A549 (cell line): ENCODE measurements around the gene MAGOH. TPM values are rescaled to one million over a fixed set of nuclear protein-coding genes. Genes with fewer than 3 reads are reported as not detected.

Source experiments
- ATAC-seq, 2 experiments: fragments of 200-7000 bp in 1 of 2; fragments of >200 bp in 1 of 2; cut with Nextera tagmentation in 1 of 2; cut with Tn5 transposase in 1 of 2; 3 replicates each; pipeline versions ENCODE4 v1.8.0 to v1.9.1; 2018 to 2020; ENCODE audit warnings: mild to moderate bottlenecking in 1 of 2, moderate library complexity in 1 of 2
- CTCF ChIA-PET: fragments of 300-600 bp; sonication (Branson Sonifier 250); formaldehyde crosslinking; extraction: SDS; loops from one replicate; lab custom pipeline; 2021; ENCODE audit warnings: antibody characterized with exemption, inconsistent platforms; lab: Yijun Ruan, JAX
- POLR2A ChIA-PET: fragments of 350-600 bp; formaldehyde crosslinking; extraction: SDS; loops from one replicate; lab custom pipeline; 2021; ENCODE audit warnings: antibody characterized with exemption, inconsistent platforms; lab: Yijun Ruan, JAX
- DNase-seq, 2 experiments: peaks; one replicate each; pipeline versions ENCODE4 v3.0.0 to v3.0.0-alpha.2; 2011 to 2016; ENCODE audit warnings: low read depth in 1 of 2, low spot score in 1 of 2
- FAIRE-seq: peaks from 2 replicates; lab custom pipeline; 2011; peaks lifted over from hg19 to GRCh38; lab: Jason Lieb, UNC
- H3K27ac ChIP-seq, 2 experiments: fragments of >200 bp; sonication (Bioruptor Twin); formaldehyde crosslinking; 3 replicates each; pipeline ENCODE4 v1.5.1; 2016 to 2017
- H3K4me1 ChIP-seq: fragments of >200 bp; sonication (Bioruptor Twin); formaldehyde crosslinking; 3 replicates; pipeline ENCODE4 v1.6.1; 2016
- H3K4me2 ChIP-seq: fragments of >200 bp; sonication (Bioruptor Twin); formaldehyde crosslinking; 3 replicates; pipeline ENCODE4 v1.6.1; 2016
- H3K4me3 ChIP-seq: fragments of >200 bp; sonication (Bioruptor Twin); formaldehyde crosslinking; 3 replicates; pipeline ENCODE4 v1.5.1; 2016
- H3K9me3 ChIP-seq: fragments of >200 bp; sonication (Bioruptor Twin); formaldehyde crosslinking; 3 replicates; pipeline ENCODE4 v1.6.1; 2016
- BHLHE40 ChIP-seq: IDR thresholded peaks from 2 replicates; pipeline ENCODE4 v1.6.1; 2012; ENCODE audit warnings: low read depth, low read length, inconsistent platforms
- CBX8 ChIP-seq: fragments of 200-600 bp; sonication (generic); IDR thresholded peaks from 2 replicates; pipeline ENCODE4 v1.6.1; 2016
- EHF ChIP-seq: fragments of 250-450 bp; sonication (Bioruptor Pico); IDR thresholded peaks from 2 replicates; pipeline ENCODE4 v1.5.0; 2020; ENCODE audit warnings: mild to moderate bottlenecking
- HEYL ChIP-seq: fragments of 250-450 bp; sonication (Bioruptor Pico); IDR thresholded peaks from 2 replicates; pipeline ENCODE4 v1.8.0; 2021; ENCODE audit warnings: mild to moderate bottlenecking, moderate library complexity
- HOXA7 ChIP-seq: fragments of 250-450 bp; sonication (Bioruptor Pico); IDR thresholded peaks from 2 replicates; pipeline ENCODE4 v1.5.0; 2020; ENCODE audit warnings: mild to moderate bottlenecking, moderate library complexity
- HOXB13 ChIP-seq: fragments of 250-450 bp; sonication (Bioruptor Pico); IDR thresholded peaks from 2 replicates; pipeline ENCODE4 v1.5.0; 2020; ENCODE audit warnings: low read depth, mild to moderate bottlenecking, moderate library complexity
- KDM1A ChIP-seq: fragments of 200-600 bp; sonication (generic); IDR thresholded peaks from 2 replicates; pipeline ENCODE4 v1.6.1; 2016; ENCODE audit warnings: low read depth, mild to moderate bottlenecking
- KDM5A ChIP-seq: fragments of 200-600 bp; sonication (generic); IDR thresholded peaks from 2 replicates; pipeline ENCODE4 v1.6.1; 2016; ENCODE audit warnings: antibody characterized with exemption, mild to moderate bottlenecking
- MAFK ChIP-seq: fragments of 450-650 bp; IDR thresholded peaks from 2 replicates; pipeline ENCODE4 v1.6.1; 2014; ENCODE audit not compliant: partially characterized antibody
- MAZ ChIP-seq: fragments of 150-350 bp; IDR thresholded peaks from 2 replicates; pipeline ENCODE4 v1.6.1; 2014; ENCODE audit warnings: antibody characterized with exemption, low read depth, low read length, borderline replicate concordance
- MYC ChIP-seq: IDR thresholded peaks from 2 replicates; pipeline ENCODE4 v1.6.1; 2012; ENCODE audit warnings: mild to moderate bottlenecking, inconsistent platforms, low read length, improper control_type of control experiment, borderline replicate concordance
- NFE2L2 ChIP-seq: fragments of 150-350 bp; conservative IDR thresholded peaks from 2 replicates; pipeline ENCODE4 v1.6.1; 2014; ENCODE audit warnings: low read length
- PHF8 ChIP-seq: fragments of 200-600 bp; sonication (generic); IDR thresholded peaks from 2 replicates; pipeline ENCODE4 v1.6.1; 2016; ENCODE audit warnings: low read depth, mild to moderate bottlenecking, antibody characterized with exemption, moderate library complexity, borderline replicate concordance
- RARB ChIP-seq: fragments of 250-450 bp; sonication (Bioruptor Pico); IDR thresholded peaks from 2 replicates; pipeline ENCODE4 v1.8.0; 2021; ENCODE audit warnings: mild to moderate bottlenecking, moderate library complexity
- RCOR1 ChIP-seq: fragments of 150-350 bp; IDR thresholded peaks from 2 replicates; pipeline ENCODE4 v1.6.1; 2014; ENCODE audit warnings: antibody characterized with exemption, low read length, low read depth
- SMC3 ChIP-seq: fragments of >200 bp; sonication (Bioruptor Twin); formaldehyde crosslinking; IDR thresholded peaks from 3 replicates; pipeline ENCODE4 v1.6.1; 2018; ENCODE audit warnings: inconsistent platforms
- SREBF2 ChIP-seq: fragments of 450-650 bp; IDR thresholded peaks from 2 replicates; pipeline ENCODE4 v1.6.1; 2014; ENCODE audit warnings: mild to moderate bottlenecking, moderate library complexity
- TFCP2L1 ChIP-seq: fragments of 250-450 bp; sonication (Bioruptor Pico); IDR thresholded peaks from 2 replicates; pipeline ENCODE4 v1.5.0; 2021; ENCODE audit warnings: mild to moderate bottlenecking
- ZC3H11A ChIP-seq: fragments of 450-650 bp; IDR thresholded peaks from 2 replicates; pipeline ENCODE4 v1.6.1; 2014; ENCODE audit warnings: antibody characterized with exemption, mild to moderate bottlenecking
- ZFP36 ChIP-seq: fragments of 450-650 bp; IDR thresholded peaks from 2 replicates; pipeline ENCODE4 v1.6.1; 2014; ENCODE audit warnings: borderline replicate concordance; ENCODE audit not compliant: partially characterized antibody
- ZNF302 ChIP-seq: fragments of 250-450 bp; sonication (Bioruptor Pico); IDR thresholded peaks from 2 replicates; pipeline ENCODE4 v1.9.0; 2021; ENCODE audit warnings: inconsistent platforms, mild to moderate bottlenecking, moderate library complexity
- WGBS: methylation state at CpG from one replicate; pipeline ENCODE4 v1.1.6; 2017; ENCODE audit errors: missing lambda C conversion rate; 5-methylcytosine and 5-hydroxymethylcytosine counted together
- polyA plus RNA-seq, 4 experiments: library from polyadenylated mRNA; depleted of rRNA in 3 of 4; stranded (reverse); fragments of >200 nt; fragmentation: RNase III in 1 of 4; extraction: RNeasy Plus Mini Kit Qiagen cat#74134 plus additional on column Dnase treatment in 1 of 4; gene quantifications; 2 replicates in 3 of 4; 3 replicates in 1 of 4; pipeline ENCODE4 v1.2.3, GENCODE V29; 2011 to 2017
- TF ChIP-seq, protein P1 (sequence below): fragments of >200 bp; sonication (Bioruptor Twin); formaldehyde crosslinking; IDR thresholded peaks from 3 replicates; pipeline ENCODE4 v1.5.1; 2016
- TF ChIP-seq, protein P2 (sequence below): IDR thresholded peaks from 2 replicates; pipeline ENCODE4 v1.6.1; 2012
- TF ChIP-seq, protein P3 (sequence below): fragments of 250-450 bp; sonication (Bioruptor Pico); IDR thresholded peaks from 2 replicates; pipeline ENCODE4 v1.5.0; 2021; ENCODE audit warnings: mild to moderate bottlenecking, moderate library complexity, borderline replicate concordance

The MAGOH gene
- polyA plus RNA-seq, 2 of the 4 experiments (the other 2 are of a cell fraction), result 80.2 to 139 TPM

DNA sequence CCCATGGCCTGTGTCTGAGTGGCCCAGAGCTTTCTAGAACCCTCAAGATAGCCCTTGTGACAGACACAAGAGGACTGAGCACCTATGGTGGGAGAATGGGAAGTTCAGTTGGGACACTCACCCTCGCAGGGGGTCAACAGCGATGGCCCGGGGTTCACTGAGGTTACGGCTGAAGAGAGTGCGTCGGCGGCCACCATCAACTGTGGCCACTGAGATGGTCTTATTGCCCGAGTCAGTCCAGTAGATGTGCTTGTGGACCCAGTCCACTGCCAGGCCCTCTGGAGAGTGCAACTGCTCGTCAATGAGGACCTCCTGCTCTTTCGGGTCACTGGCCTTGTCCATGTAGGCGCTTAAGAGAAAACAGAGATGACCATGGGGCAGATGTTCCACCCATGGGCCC, 25.7 kb upstream of the MAGOH start:
- TF ChIP-seq CBX8 (no peak), MYC (no peak), RCOR1 (no peak)
- TF ChIP-seq, protein P1, sequence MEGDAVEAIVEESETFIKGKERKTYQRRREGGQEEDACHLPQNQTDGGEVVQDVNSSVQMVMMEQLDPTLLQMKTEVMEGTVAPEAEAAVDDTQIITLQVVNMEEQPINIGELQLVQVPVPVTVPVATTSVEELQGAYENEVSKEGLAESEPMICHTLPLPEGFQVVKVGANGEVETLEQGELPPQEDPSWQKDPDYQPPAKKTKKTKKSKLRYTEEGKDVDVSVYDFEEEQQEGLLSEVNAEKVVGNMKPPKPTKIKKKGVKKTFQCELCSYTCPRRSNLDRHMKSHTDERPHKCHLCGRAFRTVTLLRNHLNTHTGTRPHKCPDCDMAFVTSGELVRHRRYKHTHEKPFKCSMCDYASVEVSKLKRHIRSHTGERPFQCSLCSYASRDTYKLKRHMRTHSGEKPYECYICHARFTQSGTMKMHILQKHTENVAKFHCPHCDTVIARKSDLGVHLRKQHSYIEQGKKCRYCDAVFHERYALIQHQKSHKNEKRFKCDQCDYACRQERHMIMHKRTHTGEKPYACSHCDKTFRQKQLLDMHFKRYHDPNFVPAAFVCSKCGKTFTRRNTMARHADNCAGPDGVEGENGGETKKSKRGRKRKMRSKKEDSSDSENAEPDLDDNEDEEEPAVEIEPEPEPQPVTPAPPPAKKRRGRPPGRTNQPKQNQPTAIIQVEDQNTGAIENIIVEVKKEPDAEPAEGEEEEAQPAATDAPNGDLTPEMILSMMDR, result no peak
- Histone ChIP-seq H3K4me3 (no peak overlapping the region), H3K4me2 (no peak overlapping the region), H3K27ac (no peak overlapping the region), H3K9me3 (no peaks in the 10 kb centered on the region), H3K4me1 (no peaks in the 10 kb centered on the region)
- no peak for FAIRE-seq
- ChIA-PET POLR2A (no interaction called here), CTCF (interaction anchor here (1.2 to 1.8 kb wide), 4 partner anchors 8 to 130 kb away, joined by 4 to 7 read pairs (median 6); no protein-coding TSS in a partner anchor)
- 96% methylated on average over 3 of the region's 11 CpGs for WGBS
- no peak for ATAC-seq
- DNase-seq, result no peak

DNA sequence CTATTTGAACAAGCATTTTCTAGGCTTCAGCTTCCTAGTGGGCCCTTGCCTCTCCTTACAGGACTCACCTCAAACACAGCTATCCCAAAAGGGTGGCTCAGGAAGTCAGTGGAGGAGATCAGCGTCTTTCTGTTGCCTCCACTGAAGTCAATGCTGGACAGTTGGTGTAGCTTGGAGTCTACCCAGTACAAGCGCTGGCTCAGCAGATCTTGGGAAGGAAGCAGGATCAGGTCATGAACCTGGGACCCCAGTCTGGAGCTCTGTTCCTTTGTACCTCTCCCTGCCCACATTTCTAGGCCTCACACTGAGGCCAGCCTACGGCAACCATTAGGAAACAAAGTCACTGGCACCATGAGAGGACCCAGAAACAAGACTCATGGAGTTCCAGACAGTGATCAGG, 23.7 kb upstream of the MAGOH start:
- CTCF ChIA-PET, result interaction anchor here (1.3 to 2.2 kb wide), 3 partner anchors 17 to 133 kb away, joined by 3 to 8 read pairs (median 4); no protein-coding TSS in a partner anchor
- Histone ChIP-seq H3K4me1 (no peaks in the 10 kb centered on the region), H3K4me3 (no peak overlapping the region), H3K27ac (no peak overlapping the region), H3K9me3 (no peaks in the 10 kb centered on the region)
- DNase-seq, result no peak
- no peak for TF ChIP-seq PHF8
- no peak for TF ChIP-seq ZC3H11A
- TF ChIP-seq KDM1A, result no peak
- TF ChIP-seq BHLHE40, result no peak
- peak; percentile 45 for TF ChIP-seq MAFK
- TF ChIP-seq SMC3, result no peak
- TF ChIP-seq, all 56 proteins: peak for 1
- no peak for FAIRE-seq
- POLR2A ChIA-PET, result no interaction called here
- no peak overlapping the region for H3K4me2 ChIP-seq
- 94% methylated on average over 2 of the region's 3 CpGs for WGBS
- no peak for ATAC-seq

DNA sequence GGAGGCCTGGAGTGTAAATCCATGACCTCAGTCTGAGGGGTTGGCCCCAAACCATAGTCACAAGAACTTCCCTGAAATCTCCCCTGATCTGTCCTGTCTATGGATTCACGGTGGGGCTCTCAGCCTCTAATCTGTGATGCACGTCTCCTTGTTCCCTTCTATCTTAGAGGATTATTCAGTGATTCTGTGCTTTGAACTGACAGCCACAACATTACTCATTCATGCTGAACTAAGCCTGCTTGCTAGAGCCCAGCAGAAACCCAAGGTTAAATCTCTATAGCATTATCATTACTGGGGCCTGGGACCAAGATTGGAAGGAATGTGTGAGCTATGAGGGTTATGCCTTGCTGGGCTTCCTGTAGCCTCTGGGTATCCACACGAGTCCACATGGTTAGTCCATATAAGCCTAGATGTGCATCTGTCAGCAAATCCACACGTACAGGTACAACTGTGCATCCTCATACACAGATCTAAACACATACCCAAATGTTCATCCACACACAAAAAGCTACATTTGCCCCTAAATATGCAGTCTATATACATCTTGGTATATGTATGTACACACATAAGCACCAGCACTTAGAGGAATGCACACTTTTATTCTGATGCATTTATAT, 22.4 kb upstream of the MAGOH start:
- FAIRE-seq (no peak), DNase-seq (no peak), ATAC-seq (no peak)
- H3K4me1 ChIP-seq, result no peaks in the 10 kb centered on the region
- TF ChIP-seq ZFP36 (no peak), MAFK (no peak), HOXB13 (no peak), MAZ (no peak), PHF8 (no peak), ZNF302 (CRISPR knock-in tag) (no peak), CBX8 (no peak), EHF (CRISPR knock-in tag) (no peak), TFCP2L1 (CRISPR knock-in tag) (no peak), KDM5A (no peak), HOXA7 (no peak), NFE2L2 (no peak), KDM1A (no peak), HEYL (CRISPR knock-in tag) (no peak), SREBF2 (no peak), RARB (CRISPR knock-in tag) (no peak)
- TF ChIP-seq, protein P1, result no peak
- TF ChIP-seq, protein P2, sequence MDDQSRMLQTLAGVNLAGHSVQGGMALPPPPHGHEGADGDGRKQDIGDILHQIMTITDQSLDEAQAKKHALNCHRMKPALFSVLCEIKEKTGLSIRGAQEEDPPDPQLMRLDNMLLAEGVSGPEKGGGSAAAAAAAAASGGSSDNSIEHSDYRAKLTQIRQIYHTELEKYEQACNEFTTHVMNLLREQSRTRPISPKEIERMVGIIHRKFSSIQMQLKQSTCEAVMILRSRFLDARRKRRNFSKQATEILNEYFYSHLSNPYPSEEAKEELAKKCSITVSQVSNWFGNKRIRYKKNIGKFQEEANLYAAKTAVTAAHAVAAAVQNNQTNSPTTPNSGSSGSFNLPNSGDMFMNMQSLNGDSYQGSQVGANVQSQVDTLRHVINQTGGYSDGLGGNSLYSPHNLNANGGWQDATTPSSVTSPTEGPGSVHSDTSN, result no peak
- TF ChIP-seq, protein P3, sequence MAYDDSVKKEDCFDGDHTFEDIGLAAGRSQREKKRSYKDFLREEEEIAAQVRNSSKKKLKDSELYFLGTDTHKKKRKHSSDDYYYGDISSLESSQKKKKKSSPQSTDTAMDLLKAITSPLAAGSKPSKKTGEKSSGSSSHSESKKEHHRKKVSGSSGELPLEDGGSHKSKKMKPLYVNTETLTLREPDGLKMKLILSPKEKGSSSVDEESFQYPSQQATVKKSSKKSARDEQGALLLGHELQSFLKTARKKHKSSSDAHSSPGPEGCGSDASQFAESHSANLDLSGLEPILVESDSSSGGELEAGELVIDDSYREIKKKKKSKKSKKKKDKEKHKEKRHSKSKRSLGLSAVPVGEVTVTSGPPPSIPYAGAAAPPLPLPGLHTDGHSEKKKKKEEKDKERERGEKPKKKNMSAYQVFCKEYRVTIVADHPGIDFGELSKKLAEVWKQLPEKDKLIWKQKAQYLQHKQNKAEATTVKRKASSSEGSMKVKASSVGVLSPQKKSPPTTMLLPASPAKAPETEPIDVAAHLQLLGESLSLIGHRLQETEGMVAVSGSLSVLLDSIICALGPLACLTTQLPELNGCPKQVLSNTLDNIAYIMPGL (CRISPR knock-in tag), result no peak
- no peak overlapping the region for H3K27ac ChIP-seq
- no peak overlapping the region for H3K4me3 ChIP-seq
- ChIA-PET CTCF (interaction anchor here (1.0 to 2.2 kb wide), 2 partner anchors 35 to 132 kb away, joined by 3 to 8 read pairs; no protein-coding TSS in a partner anchor), POLR2A (no interaction called here)
- 95% methylated on average over 4 of the region's 4 CpGs for WGBS
- no peak overlapping the region for H3K4me2 ChIP-seq
- H3K9me3 ChIP-seq, result no peaks in the 10 kb centered on the region
